ENCODE measurements around the gene DPPA4. TPM values are rescaled to one million over a fixed set of nuclear protein-coding genes. Genes with fewer than 3 reads are reported as not detected.

DPPA4 gene
- polyA plus RNA-seq, 1 of the 3 experiments (the other 2 are of a cell fraction) = not detected

- Histone ChIP-seq H3K4me1 (ENCODE audit: control insufficient read depth in 1 of 2, insufficient read depth in 2 of 2, low read depth in 1 of 2, low read length in 1 of 2) (no peaks in the 10 kb centered on the region), H3K27ac (ENCODE audit: low read depth in 2 of 2, low read length in 1 of 2) (no peak within 1 kb of the TSS), H2AFZ (ENCODE audit: low read depth) (no peak within 1 kb of the TSS), H3K9me2 (no peaks in the 10 kb centered on the region), H3K9ac (no peak within 1 kb of the TSS), H3K27me3 (ENCODE audit: insufficient read depth) (no peaks in the 10 kb centered on the region), H4K20me1 (ENCODE audit: insufficient read depth) (no peaks in the 10 kb centered on the region), H3F3A (replicated peaks; ENCODE audit: insufficient read depth) (no peaks in the 10 kb centered on the region), H3K36me3 (replicated peaks in 1 of 2; ENCODE audit: control insufficient read depth in 1 of 2, insufficient read depth in 2 of 2, low read length in 1 of 2) (no peaks in the 10 kb centered on the region), H3K79me2 (ENCODE audit: insufficient read depth) (no peaks in the 10 kb centered on the region), H3K9me3 (no peaks in the 10 kb centered on the region), H3K4me2 (no peak within 1 kb of the TSS), H3K4me3 (ENCODE audit: low read depth in 2 of 2, low read length in 1 of 2) (no peak within 1 kb of the TSS)
- CTCF ChIA-PET = interaction anchor here (1.1 kb wide), 1 partner anchor 10 kb away, joined by 3 read pairs; no protein-coding TSS in a partner anchor
- no peak for DNase-seq
- 76% methylated on average over 12 of the region's 21 CpGs for WGBS (ENCODE audit: low lambda C conversion rate)
- POLR2A ChIA-PET = no interaction called here
- TF ChIP-seq FOSL2 (IDR thresholded peaks at IDR 0.05; ENCODE audit: borderline replicate concordance, low read depth) = no peak
- no peak for TF ChIP-seq JUND (IDR thresholded peaks at IDR 0.05)
- TF ChIP-seq, protein P1, sequence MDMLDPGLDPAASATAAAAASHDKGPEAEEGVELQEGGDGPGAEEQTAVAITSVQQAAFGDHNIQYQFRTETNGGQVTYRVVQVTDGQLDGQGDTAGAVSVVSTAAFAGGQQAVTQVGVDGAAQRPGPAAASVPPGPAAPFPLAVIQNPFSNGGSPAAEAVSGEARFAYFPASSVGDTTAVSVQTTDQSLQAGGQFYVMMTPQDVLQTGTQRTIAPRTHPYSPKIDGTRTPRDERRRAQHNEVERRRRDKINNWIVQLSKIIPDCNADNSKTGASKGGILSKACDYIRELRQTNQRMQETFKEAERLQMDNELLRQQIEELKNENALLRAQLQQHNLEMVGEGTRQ (IDR thresholded peaks at IDR 0.05; ENCODE audit: borderline replicate concordance, low read depth, low read length) = no peak
- TF ChIP-seq TEAD4 (IDR thresholded peaks at IDR 0.05; ENCODE audit: borderline replicate concordance, insufficient read depth) = no peak
- TF ChIP-seq REST (IDR thresholded peaks at IDR 0.05; ENCODE audit: low read depth, low read length) = no peak
- no peak for TF ChIP-seq NFIC (IDR thresholded peaks at IDR 0.05; ENCODE audit: borderline replicate concordance)
- TF ChIP-seq GATA2 (CRISPR knock-in tag; IDR thresholded peaks at IDR 0.05) = no peak
- TF ChIP-seq ELF1 (IDR thresholded peaks at IDR 0.05) = no peak
- no peak for TF ChIP-seq TAF1 (IDR thresholded peaks at IDR 0.05; ENCODE audit: borderline replicate concordance, low read depth, low read length)
- TF ChIP-seq GABPA (IDR thresholded peaks at IDR 0.05; ENCODE audit: low read depth) = no peak
- TF ChIP-seq POLR2AphosphoS5 (IDR thresholded peaks at IDR 0.05; ENCODE audit: low read depth, low read length) = no peak
Observed at GRCh38 chr3:109316162-109316730, 21.1 kb downstream of the DPPA4 start, which contains the start of gene DPPA2. Gene DPPA2, minus strand, starts transcription at chr3:109316517. Its CDS starts 1,975 bp downstream, at chr3:109314542.

DNA sequence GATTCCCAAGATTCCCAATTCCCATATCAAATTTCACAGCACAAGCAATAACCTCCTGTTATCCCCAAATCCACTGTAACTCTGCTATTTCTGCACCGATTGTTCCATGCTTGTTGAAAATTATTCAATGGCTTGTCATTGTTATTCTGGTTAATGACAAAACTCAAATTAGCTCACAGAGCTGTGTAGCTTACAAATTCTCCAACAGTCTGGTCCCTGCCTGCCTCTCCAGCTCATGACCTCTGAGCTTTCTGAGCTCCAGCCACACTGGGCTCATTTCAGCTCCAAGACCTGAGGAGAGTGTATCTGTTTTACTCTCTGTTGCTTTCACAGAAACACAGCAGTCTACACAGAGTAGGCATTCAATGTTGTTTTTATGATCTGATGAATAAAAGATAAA lies 24.3 kb downstream of the DPPA4 start:
- Histone ChIP-seq H3K4me2 (no peak overlapping the region), H3K79me2 (ENCODE audit: insufficient read depth) (no peaks in the 10 kb centered on the region), H3K4me3 (ENCODE audit: low read depth in 2 of 2, low read length in 1 of 2) (no peak overlapping the region), H3K36me3 (replicated peaks in 1 of 2; ENCODE audit: control insufficient read depth in 1 of 2, insufficient read depth in 2 of 2, low read length in 1 of 2) (no peaks in the 10 kb centered on the region), H3F3A (replicated peaks; ENCODE audit: insufficient read depth) (no peaks in the 10 kb centered on the region), H2AFZ (ENCODE audit: low read depth) (no peak overlapping the region), H3K27me3 (ENCODE audit: insufficient read depth) (no peaks in the 10 kb centered on the region), H3K9me2 (no peaks in the 10 kb centered on the region), H3K4me1 (ENCODE audit: control insufficient read depth in 1 of 2, insufficient read depth in 2 of 2, low read depth in 1 of 2, low read length in 1 of 2) (no peaks in the 10 kb centered on the region), H3K9ac (no peak overlapping the region), H4K20me1 (ENCODE audit: insufficient read depth) (no peaks in the 10 kb centered on the region), H3K27ac (ENCODE audit: low read depth in 2 of 2, low read length in 1 of 2) (no peak overlapping the region), H3K9me3 (no peaks in the 10 kb centered on the region)
- ChIA-PET CTCF (no interaction called here), POLR2A (no interaction called here)
- WGBS (ENCODE audit: low lambda C conversion rate) = 75% methylated on average over 1 of the region's 1 CpG
- no peak for DNase-seq
- TF ChIP-seq JUND (IDR thresholded peaks at IDR 0.05) = no peak
- no peak for TF ChIP-seq SIN3A (IDR thresholded peaks at IDR 0.05; ENCODE audit: borderline replicate concordance, low read depth, low read length)
- TF ChIP-seq SMC3 (IDR thresholded peaks at IDR 0.05; ENCODE audit: low read depth, low read length) = no peak
- TF ChIP-seq EZH2phosphoT487 (IDR thresholded peaks at IDR 0.05; ENCODE audit: borderline replicate concordance, low read depth) = no peak
- TF ChIP-seq TCF12 (IDR thresholded peaks at IDR 0.05) = no peak
- no peak for TF ChIP-seq YY1 (IDR thresholded peaks at IDR 0.05; ENCODE audit: low read depth)
- TF ChIP-seq, protein P2, sequence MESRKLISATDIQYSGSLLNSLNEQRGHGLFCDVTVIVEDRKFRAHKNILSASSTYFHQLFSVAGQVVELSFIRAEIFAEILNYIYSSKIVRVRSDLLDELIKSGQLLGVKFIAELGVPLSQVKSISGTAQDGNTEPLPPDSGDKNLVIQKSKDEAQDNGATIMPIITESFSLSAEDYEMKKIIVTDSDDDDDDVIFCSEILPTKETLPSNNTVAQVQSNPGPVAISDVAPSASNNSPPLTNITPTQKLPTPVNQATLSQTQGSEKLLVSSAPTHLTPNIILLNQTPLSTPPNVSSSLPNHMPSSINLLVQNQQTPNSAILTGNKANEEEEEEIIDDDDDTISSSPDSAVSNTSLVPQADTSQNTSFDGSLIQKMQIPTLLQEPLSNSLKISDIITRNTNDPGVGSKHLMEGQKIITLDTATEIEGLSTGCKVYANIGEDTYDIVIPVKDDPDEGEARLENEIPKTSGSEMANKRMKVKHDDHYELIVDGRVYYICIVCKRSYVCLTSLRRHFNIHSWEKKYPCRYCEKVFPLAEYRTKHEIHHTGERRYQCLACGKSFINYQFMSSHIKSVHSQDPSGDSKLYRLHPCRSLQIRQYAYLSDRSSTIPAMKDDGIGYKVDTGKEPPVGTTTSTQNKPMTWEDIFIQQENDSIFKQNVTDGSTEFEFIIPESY (IDR thresholded peaks at IDR 0.05; ENCODE audit: borderline replicate concordance, low read depth) = no peak

Data from SK-N-SH (cell line).